GM18519 (cell line): Measurements from ENCODE around the gene ZNF84.

Source experiments
- ATAC-seq: cut with Tn5 transposase; IDR thresholded peaks from one replicate; pipeline ENCODE4 v1.9.1; 2021; ENCODE audit warnings: mild to moderate bottlenecking, moderate library complexity; ENCODE audit not compliant: unreplicated experiment, low FRiP score

The ZNF84 gene

DNA sequence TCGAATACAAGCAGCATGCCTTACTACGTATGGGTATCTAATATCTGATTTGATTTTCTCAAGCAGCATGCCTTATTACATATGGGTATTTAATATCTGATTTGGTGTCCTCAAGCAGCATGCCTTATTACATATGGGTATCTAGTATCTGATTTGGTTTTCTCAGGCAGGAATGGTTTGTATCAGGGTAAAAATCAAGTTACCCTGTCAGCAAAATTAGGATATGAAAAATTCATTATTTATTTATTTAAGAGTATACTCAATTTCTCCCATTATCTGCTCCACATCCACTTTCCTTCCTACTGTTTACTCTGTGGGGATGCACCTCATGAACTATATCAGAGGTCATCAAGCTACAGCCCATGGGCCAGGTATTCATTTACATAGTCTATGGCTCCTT lies 70.8 kb downstream of the ZNF84 start:
- ATAC-seq = no peak
